ENCODE data around the gene VWA3A. TPM values are rescaled to one million over a fixed set of nuclear protein-coding genes. Genes with fewer than 3 reads are reported as not detected.

VWA3A gene
- total RNA-seq, 1 donor from 2014 or later: 0.17 TPM

- DNase-seq: peak; percentile 97
These were observed 113.9 kb downstream of the VWA3A start, which contains the start of gene EEF2K for GRCh38 chr16:22206013-22206841. TSS of gene EEF2K (plus strand) at chr16:22206278. CDS start at chr16:22225730, 19,452 bp downstream.

Other genes starting within 250 kb of the VWA3A start
- gene NPIPB4, start 234.8 kb upstream of the VWA3A start, total RNA-seq: 16.6 and 36.1 TPM in 2 replicates
- gene UQCRC2, start 139.2 kb upstream of the VWA3A start, total RNA-seq: 222 and 231 TPM in 2 replicates
- gene PDZD9, start 91.4 kb upstream of the VWA3A start, total RNA-seq: not detected in 2 replicates
- gene MOSMO, start 84.4 kb upstream of the VWA3A start, total RNA-seq: 17.7 and 19.2 TPM in 2 replicates
- gene SDR42E2, start 70.0 kb downstream of the VWA3A start, total RNA-seq: not detected in 2 replicates
- 44.1 and 59.6 TPM in 2 replicates for gene EEF2K, start 113.7 kb downstream of the VWA3A start, total RNA-seq
- 61.3 and 81.6 TPM in 2 replicates for gene POLR3E, start 204.9 kb downstream of the VWA3A start, total RNA-seq

Data from dermis blood vessel endothelial cell (primary cell).